ENCODE measurements around the gene SCARF1.
A peak's percentile ranks its signal among the peaks of the same experiment; 100 is the strongest.

SCARF1 gene

DNA sequence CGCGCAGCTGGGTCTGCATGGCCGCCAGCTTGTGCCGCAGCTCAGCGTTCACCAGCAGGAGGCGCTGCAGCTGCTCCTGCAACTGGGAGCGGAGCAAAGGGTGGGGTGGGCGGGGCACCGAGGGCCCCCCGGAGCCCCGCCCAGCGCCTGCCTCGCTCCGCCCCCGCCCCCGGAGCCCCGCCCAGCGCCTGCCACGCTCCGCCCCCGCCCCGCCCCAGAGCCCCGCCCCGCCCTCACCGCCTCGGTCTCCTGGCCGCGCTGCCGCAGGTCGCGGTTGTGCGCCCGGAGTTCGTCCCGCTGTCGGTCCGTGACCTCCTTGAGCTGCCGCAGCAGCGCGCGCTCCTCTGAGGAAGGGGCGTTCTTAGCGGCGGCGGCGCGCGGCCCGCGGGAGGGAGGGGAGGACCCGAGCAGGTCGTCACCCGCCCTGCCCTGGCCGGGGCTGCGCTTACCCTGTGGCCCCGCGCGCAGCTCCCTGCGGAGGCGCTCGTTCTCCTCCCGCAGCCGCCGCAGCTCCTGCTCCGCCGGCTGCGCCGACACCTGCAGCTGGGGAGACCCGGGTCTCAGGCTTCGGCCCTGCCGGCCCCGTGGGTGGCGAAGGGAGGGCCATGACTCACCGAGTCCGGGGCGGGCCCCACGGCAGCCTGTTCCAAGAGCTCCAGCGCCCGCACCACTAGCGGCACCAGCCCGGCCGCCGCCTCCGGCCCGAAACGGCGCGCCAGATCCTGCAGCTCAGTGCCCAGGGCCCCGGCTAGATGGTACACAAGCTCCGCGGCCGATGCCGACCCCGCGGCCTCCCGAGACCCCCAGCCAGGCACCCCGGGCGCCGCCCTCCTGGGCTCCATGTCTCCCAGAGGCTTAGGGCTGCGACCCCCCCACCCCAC, 3.7 kb upstream of the SCARF1 start:
- peak; percentile 54 for FAIRE-seq
- DNase-seq (ENCODE audit: insufficient read length, low spot score) = peak; percentile 97

DNA sequence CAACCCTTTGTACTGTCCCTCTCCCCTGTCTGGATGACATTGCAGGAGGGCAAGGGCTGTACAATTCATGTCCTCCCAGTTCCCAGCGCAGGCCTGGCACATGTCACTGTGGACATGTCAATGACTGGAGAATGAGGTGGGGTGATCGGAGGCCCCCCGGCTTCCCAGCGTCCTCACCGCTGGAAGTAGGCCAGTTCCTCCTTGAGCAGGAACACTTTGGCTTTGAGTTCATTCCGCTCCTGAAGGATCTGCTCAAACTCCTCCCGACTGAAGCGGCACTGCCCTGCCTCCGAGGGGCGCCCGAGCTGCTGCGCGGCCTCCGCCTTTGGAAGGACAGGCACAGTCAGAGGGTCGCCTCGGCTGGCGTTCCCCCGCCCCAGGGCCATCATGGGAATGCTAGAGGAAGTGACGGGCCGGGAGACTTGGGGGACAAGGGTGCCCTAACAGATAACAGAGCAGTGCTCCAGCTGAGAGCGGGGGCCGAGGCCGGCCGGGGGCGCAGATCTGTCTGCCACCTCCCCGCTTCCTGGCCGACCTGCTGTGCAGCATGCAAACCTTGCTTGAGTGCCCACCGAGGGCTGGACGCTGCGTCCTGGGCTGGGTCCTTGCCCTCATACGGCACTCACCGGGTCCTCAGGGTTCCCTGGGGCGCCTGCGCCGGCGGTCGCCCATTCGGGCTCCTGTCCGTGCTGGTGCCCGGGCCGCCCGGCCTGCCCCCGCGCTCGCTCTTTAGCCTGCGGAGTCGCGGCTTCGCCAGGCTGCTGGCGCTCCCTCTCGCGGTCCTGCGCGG, 2.8 kb upstream of the SCARF1 start:
- no peak for DNase-seq (ENCODE audit: insufficient read length, low spot score)
- no peak for FAIRE-seq

- DNase-seq (ENCODE audit: insufficient read length, low spot score) (no peak), FAIRE-seq (no peak)
Measured at GRCh38 chr17:1647802-1648171, 2.3 kb upstream of the SCARF1 start.

DNA sequence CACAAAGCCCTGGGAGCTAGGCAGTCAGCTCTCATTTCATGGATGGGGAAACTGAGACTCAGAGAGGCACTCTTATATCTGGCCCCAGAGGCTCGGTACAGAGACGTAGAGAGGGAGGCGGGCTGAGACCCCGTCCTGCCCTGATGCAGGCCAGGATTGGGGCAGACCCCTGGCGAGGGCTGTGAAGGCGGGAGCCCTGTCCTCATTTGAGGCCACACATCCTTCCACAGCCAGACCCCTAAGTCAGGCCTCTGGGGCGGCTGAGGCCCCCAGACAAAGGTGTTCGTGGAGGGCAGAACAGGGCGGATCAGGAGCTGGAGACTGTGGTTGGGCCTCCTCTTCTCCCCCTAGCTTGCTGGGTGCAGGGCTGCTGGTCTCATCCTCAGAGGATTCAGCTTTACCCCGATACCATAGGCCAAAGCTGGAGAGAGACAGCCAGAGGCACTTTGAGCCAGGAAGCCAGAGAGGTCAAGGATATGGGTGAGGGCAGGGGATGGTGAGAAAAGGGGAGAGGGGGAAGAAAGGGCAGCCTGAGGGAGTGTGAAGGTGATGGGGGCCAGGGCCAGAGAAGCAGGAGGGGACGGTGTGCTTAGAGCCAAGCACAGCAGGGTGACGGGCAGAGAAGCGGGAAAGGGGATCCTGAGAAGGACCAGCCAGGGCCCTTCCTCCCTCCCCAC, 805 bp upstream of the SCARF1 start:
- FAIRE-seq (no peak), DNase-seq (ENCODE audit: insufficient read length, low spot score) (no peak)

- DNase-seq (ENCODE audit: insufficient read length, low spot score) = peak; percentile 66
- peak; percentile 94 for FAIRE-seq
Measured at GRCh38 chr17:1644493-1645206, 882 bp downstream of the SCARF1 start.

DNA sequence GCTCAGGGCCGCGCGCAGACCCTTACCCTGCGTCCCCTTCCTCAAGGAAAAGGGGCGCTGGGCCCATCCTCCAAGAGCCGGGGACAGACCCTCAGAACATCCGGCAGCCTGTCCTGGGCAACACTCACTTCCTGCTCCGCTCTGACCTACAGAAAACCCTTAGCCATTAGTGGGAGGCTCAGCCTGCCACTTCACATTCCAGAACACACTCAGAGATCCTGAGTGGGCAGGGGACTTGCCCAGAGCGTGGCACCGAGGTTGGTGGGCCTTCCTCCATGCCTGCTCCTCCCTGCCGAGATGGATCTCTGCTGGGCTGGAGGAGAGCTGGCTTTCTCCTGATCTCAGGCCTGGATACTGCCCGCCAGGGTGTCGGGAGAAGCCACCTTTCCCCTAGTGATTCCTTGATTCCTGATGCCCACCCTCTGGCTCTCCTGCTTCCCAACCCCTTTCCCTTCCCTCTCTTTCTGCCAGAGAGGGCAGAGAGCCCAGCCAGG, 1.5 kb downstream of the SCARF1 start:
- FAIRE-seq (no peak), DNase-seq (ENCODE audit: insufficient read length, low spot score) (no peak)

DNA sequence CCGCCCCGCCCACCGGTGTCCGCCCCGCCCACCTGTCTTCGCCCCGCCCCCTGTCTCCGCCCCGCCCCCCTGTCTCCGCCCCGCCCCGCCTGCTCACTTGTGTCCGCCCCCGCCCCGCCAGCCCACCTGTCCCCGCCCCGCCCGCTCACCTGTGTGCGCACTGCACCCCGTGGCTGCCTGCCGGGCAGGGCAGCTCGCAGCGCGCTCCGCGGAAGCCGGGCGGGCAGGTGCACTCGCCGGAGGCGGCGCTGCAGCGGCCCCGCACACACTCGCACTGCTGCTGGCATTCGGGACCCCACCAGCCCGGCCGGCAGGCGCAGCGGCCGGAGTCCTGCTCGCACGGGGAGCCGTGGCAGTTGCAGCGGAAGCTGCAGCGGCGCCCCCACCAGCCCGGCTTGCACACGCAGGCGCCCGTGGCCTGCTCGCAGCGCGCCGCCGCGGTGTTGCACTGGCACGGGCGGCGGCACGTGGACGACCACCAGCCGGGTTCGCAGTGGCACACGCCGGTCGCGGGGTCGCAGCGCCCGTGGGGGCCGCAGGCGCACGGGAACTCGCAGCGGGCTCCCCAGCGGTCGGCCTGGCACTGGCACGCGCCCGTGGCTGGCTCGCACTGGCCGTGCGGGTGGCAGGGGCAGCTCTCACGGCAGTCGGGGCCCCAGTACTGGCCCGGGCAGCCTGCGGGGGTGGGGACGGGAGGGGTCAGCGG, 2.1 kb downstream of the SCARF1 start:
- no peak for FAIRE-seq
- DNase-seq (ENCODE audit: insufficient read length, low spot score) = peak; percentile 68

- FAIRE-seq (no peak), DNase-seq (ENCODE audit: insufficient read length, low spot score) (no peak)
Measured at GRCh38 chr17:1641065-1641403, 4.5 kb downstream of the SCARF1 start.

DNA sequence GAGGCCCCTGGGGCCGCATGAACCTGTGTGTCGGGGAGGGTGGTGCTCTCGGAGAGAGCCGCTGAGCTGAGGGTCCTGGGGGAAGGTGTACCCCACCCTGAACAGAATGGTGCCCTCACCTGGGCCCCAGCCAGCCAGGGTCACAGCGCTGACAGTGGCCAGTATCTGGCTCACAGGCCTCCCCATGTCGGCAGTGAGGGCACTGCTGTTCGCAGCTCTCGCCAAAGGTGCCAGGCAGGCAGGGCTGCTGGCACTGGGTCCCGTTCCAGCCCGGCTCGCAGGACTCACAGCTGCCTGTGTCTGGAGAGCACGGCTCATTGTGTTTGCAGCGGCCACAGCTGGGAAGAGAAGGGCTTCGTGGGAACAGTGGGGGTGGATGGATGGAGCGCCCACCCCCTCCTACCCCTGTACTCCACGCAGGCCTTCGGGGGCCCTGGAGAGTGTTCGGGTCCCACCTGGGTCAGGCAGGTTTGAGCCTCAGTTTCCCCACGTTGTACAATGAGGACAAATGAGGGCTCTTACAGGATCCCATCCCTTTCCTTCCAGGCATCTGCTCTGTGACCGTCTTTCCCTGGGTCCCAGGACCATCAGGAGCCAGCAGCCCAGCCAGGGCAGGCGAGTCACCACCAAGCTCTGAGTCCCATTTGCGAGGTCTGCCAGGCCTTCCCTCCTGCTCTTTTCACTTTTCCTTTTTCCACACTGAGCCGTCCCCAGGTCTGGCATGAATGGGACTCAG, 5.0 kb downstream of the SCARF1 start:
- DNase-seq (ENCODE audit: insufficient read length, low spot score) = no peak
- FAIRE-seq = no peak

- FAIRE-seq (no peak), DNase-seq (ENCODE audit: insufficient read length, low spot score) (no peak)
Measured at GRCh38 chr17:1639549-1640180, 5.9 kb downstream of the SCARF1 start.

DNA sequence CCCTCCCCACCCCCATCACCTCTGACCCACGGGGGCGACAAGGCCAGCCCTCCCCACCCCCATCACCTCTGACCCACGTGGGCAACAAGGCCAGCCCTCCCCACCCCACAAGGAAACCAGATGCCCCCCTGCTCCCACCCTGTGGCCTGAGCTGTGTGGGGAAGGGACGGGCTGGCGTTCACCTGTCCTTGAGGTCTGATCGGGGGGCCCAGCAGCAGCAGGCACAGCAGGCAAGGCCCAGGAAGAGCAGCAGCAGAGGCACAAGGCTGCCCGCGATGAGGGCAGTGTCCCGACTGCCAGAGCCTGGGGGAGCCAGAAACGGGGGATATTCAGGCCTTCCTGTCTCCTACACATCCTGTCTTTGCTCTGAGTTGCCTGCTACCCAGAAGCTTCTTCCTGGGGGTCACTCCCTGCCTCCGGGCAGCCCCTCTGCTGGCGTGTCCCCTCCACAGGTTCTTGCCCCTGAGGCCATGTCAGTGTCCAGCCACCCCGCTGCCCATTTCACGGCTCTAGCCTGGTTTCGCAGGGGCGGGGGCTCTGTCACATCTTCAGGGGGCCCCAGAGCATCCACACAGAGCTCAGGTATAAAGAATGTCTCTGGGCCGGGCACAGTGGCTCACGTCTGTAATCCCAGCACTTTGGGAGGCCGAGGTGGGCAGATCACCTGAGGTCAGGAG, 6.8 kb downstream of the SCARF1 start:
- no peak for DNase-seq (ENCODE audit: insufficient read length, low spot score)
- no peak for FAIRE-seq

- DNase-seq (ENCODE audit: insufficient read length, low spot score) (no peak), FAIRE-seq (no peak)
Measured at GRCh38 chr17:1638171-1638590, 7.4 kb downstream of the SCARF1 start.

DNA sequence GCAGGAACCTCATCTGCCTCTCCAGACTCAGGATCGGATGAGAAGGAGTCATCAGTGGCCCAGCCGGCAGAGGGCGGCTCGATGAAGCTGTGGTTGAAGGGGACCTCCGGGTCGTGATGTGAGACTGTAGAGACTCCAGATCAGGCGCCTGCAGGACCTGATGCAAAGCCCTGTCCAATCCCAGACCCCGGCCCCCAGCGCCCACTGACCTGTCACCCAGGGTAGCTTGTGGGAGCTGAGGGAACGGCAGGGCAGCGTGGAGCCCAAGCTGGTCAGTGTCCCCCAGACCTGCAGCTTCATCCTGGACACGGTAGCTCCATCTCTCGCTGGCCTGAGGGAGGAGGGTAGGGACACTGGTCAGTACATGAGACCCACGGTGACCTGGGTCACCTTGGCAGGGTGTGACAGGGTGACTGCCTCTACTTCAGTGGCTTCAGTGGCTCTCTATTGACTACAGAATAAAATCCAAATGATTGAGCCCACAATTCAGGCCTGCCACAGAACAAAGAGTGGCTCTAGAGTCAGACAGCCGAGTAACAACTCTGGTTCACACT, 8.7 kb downstream of the SCARF1 start:
- no peak for DNase-seq (ENCODE audit: insufficient read length, low spot score)
- FAIRE-seq = no peak

GRCh38 chr17:1635675-1636465, 9.7 kb downstream of the SCARF1 start:
- no peak for DNase-seq (ENCODE audit: insufficient read length, low spot score)
- no peak for FAIRE-seq

GRCh38 chr17:1634841-1635650, 10.5 kb downstream of the SCARF1 start:
- no peak for FAIRE-seq

DNA sequence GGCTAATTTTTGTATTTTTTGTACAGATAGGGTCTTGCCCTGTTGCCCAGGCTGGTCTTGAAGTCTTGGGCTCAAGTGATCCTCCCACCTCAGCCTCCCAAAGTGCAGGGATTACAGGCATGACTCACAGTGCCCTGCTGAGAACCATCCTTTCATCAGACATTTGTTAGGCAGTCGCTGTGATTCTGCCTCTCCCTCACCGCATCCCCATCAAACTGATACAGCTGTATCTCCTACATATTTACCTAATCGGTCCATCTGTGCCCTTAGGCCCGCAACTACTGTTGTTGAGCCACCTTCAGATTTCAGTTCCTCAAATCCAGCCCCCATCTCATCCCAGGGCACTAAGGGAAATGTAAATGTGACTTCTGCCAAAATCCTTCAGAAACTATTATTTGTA, 14.9 kb downstream of the SCARF1 start:
- DNase-seq (ENCODE audit: insufficient read length, low spot score) (no peak), FAIRE-seq (peak; percentile 18)

More at GRCh38 chr17:1634841-1635650, 10.5 kb downstream of the SCARF1 start:
- no peak for DNase-seq (ENCODE audit: insufficient read length, low spot score)

Measured in GM19239 (cell line).